T-helper 22 cell (primary cell): ENCODE results near the gene ADCY5.

Experiments
- DNase-seq: peaks from one replicate; pipeline ENCODE4 v3.0.0-alpha.2; 2020; ENCODE audit warnings: low read depth

The ADCY5 gene

DNA sequence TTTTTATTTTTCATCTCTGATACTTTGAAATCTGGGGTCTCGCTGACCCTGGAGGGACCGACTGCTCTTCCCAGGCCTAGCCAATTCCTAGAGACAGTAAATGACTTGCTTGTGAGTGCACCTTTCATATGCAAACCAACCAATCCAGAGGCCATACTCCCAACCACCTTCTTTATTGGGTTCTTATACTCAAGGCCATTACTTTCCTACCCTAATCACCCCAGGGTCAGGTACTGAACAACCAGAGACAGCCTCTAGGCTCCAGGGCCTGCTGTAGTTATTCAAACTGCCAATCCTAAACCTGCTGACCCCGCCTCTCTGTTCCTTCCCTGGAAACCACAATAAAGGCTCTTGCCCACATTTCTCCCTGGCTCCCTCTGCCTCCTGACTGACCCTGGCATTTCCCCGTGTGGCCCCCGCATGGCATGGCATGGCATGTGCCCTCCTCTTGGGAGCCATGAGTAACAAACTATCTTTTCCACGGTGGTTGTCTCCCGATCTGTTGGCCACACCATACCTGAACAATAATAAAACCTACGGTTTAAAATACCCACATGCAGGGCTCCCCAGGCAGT, 42.9 kb downstream of the ADCY5 start:
- DNase-seq: no peak

GRCh38 chr3:123405021-123405420, 43.9 kb downstream of the ADCY5 start:
- DNase-seq: no peak

DNA sequence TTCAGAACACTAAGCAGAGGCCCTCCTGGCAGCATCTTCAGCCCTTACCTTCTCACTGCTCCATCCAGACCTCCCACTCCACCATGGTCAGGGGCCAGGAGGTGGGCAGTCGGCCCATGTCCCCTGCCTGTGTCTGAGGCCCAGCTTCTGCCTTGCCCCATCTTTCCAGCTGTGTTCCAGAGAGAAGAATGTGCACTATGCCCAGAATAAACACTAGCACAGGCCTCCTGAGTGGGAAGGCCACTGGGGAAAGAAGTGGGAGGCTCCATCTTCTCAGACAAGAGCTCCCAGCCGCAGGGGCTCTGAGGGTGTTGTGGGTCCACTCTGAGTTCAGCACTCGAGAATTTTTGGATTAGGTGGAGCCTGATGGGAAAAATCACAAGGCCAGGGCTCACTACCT, 44.5 kb downstream of the ADCY5 start:
- DNase-seq: no peak

DNA sequence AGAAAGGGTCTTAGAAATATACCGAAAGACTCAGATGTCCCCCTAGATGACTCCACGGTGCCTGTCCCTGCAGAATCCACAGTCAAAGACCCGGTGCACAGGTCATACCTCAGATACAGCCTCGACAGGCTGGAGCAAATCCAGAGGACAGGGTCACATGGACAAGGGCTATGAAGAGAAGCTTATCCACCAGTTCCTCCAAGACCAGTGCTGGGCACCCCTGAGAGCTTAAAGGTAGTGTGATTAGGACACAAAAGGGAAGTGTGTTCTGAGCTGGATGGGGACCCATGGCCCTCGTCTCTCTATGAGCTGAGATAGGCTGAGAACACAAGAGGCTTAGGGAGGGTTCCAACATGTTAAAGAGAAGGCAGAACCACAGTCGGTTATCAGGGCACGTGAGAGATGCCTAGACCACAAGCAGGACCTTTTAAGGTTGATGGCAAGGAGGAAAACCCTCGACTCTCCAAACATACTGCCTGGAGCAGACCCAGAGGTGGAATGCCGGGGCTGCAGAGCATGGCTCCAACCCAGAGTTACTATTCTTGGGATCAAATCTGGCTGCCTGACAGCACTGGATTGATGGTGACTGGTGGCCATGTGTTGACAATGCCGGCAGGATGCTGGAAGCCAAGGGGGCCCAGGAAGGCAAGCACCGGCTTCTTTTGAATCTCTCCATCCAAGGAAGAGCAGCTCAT, 46.9 kb downstream of the ADCY5 start:
- no peak for DNase-seq

- DNase-seq: no peak
Observed at GRCh38 chr3:123400169-123400568, 48.7 kb downstream of the ADCY5 start.

GRCh38 chr3:123399653-123400052, 49.2 kb downstream of the ADCY5 start:
- DNase-seq: no peak

GRCh38 chr3:123397921-123398785, 50.7 kb downstream of the ADCY5 start:
- no peak for DNase-seq

GRCh38 chr3:123397050-123397590, 51.8 kb downstream of the ADCY5 start:
- no peak for DNase-seq

DNA sequence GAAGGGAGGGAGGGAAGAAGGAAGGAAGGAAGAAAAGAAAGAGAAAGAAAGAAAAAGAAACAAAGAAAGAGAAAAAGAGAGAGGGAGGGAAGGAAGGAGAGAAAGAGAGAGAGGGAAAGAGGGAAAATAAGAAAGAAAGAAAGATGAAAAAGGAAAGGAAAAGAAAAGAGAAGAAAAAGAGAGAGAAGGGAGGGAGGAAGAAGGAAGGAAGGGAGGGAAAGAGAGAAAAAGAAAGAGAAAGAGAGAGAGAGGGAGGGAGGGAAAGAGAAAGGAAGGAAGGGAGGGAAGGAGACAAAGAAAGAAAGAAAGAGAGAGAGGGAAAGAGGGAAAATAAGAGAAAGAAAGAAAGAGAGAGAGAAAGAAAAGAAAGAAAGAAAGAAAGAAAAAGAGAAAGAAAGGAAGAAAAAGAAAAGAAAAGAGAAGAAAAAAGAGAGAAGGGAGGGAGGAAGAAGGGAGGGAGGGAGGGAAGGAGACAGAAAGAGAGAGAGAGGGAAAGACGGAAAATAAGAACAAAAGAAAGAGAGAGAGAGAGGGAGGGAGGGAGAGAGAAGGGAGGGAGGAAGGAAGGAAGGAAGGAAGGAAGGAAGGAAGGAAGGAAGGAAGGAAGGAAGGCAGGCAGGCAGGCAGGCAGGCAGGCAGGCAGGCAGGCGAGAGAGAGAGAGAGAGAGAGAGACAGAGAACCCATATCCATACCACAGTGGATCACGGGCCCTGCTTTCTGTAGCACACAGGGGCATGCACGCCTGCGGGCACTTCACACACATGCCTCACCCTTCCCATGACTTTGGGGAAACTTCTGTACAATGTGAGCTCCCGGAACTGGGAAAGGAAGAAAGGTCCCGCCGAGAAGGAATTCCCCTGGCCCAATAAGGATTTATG, 52.5 kb downstream of the ADCY5 start:
- DNase-seq: no peak

DNA sequence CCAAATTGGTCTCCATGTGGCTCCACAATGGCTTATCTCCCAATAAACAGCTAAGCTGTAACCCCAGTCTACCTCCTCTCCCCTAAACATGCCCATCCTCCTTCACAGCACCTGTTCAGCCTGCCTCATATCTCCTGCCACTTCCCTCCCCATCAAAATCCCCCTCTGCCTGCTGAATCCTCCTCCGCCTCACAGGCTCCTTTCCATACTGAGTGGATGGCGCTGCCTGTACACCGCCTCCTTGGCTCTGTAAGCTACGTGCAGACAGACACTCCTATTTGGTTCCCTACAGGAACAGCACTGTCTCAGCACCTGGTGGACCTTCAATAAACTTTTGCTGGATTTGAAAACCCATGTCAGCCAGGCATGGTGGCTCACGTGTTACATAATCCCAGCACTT, 53.7 kb downstream of the ADCY5 start:
- no peak for DNase-seq

- no peak for DNase-seq
Observed at GRCh38 chr3:123394391-123395020, 54.4 kb downstream of the ADCY5 start.

DNA sequence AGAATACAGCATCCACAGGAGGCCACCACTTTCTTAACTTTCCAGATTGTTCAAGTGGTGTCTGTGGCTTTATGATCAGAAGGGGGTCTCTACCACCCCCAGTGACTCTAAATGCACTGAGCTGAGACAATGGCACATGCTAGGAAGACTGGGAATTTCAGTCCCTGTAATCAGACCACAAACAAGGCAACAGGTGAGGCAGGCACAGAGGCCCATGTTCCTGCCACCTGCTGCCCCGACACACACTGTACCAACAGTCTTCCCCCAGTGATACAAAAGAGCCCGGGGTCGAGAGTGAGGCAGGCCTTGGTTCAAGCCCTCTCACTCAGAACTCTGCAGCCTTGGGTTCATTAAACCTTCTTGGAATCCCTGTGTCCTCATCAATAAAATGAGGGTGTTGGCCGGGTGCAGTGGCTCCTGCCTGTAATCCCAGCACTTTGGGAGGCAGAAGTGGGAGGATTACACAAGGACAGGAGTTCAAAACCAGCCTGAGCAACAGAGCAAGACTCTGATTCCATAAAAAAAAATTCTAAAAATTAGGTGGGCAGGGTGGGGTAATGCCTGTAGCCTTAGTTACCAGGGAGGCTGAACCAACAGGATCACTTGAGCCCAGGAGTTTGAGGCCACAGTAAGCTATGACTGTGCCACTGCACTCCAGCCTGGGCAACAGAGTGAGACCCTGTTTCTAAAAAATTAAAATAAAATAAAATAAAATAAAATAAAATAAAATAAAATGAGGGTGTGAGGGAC, 55.8 kb downstream of the ADCY5 start:
- DNase-seq: no peak

- no peak for DNase-seq
Observed at GRCh38 chr3:123392368-123392767, 56.5 kb downstream of the ADCY5 start.

DNA sequence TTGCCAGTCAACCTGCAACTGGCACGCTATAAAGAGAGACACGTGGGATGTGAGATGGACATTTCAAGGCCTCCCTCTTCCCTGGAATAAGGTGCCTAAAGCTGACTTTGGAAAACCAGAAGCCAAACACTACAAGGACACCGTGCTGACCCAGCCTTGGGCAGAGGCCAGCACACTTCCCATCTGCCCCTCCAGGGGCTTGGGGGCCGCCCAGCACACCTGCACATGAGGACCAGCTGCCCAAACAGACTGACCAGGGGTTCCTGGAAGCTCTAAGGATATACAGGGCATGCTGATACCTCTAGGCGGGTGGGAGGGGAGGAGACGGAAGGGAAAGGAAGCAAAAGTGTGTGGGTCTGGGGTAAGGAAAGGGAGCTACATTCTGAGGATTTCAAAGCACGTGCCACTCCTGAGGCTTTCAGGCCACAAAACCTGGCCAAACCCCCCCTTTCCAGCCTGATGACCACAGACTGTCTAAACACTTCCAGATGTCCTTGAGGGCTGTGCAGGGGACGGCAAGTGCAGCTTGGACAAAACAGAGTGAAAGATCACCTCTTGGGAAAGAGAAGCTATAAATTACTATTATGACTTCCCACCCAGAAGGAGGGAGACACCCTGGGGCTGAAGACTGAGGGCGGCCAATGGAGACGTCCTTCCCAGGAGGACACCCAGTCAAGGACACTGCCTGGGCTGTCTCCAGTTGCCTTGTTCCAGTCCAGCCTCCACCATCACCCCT, 57.9 kb downstream of the ADCY5 start:
- no peak for DNase-seq

- no peak for DNase-seq
Observed at GRCh38 chr3:123389628-123389918, 59.3 kb downstream of the ADCY5 start.

GRCh38 chr3:123388811-123389627, 59.9 kb downstream of the ADCY5 start:
- DNase-seq: no peak

GRCh38 chr3:123388042-123388441, 60.8 kb downstream of the ADCY5 start:
- no peak for DNase-seq

- DNase-seq: no peak
Observed at GRCh38 chr3:123387532-123387931, 61.4 kb downstream of the ADCY5 start.

- DNase-seq: no peak
Observed at GRCh38 chr3:123386477-123387040, 62.3 kb downstream of the ADCY5 start.
